Suprapubic skin (tissue), 4 donors: ENCODE data around the gene TNS3.

ENCODE experiments used
- CTCF ChIP-seq, 2 donors: fragments of 200-600 bp in 1 of 2; fragments of 450-650 bp in 1 of 2; sonication (generic) in 1 of 2; IDR thresholded peaks; one replicate each; pipeline ENCODE4 v1.5.1; 2016 to 2019; ENCODE audit warnings: antibody characterized with exemption in 2 of 2, mild to moderate bottlenecking in 1 of 2, moderate library complexity in 1 of 2
- EP300 ChIP-seq: sonication (generic); formaldehyde crosslinking; IDR thresholded peaks from one replicate; pipeline ENCODE4 v1.6.1; 2017; ENCODE audit warnings: antibody characterized with exemption
- POLR2AphosphoS5 ChIP-seq, 3 donors: sonication (generic); formaldehyde crosslinking; IDR thresholded peaks; one replicate each; pipeline ENCODE4 v1.6.1; 2017; ENCODE audit warnings: antibody characterized with exemption in 3 of 3

- TF ChIP-seq CTCF (IDR thresholded peaks at IDR 0.05) = no peak
- no peak for TF ChIP-seq POLR2AphosphoS5 (IDR thresholded peaks at IDR 0.05)
- TF ChIP-seq EP300 = no peak
Measured at GRCh38 chr7:47362984-47363383, 218.9 kb downstream of the TNS3 start.
